M059J (cell line): ENCODE data around the gene ENO2. TPM values are rescaled to one million over a fixed set of nuclear protein-coding genes. Genes with fewer than 3 reads are reported as not detected.

Experiments used
- DNase-seq: peaks from one replicate; pipeline ENCODE4 v3.0.0-alpha.2; 2012; ENCODE audit warnings: low read depth
- total RNA-seq: library from RNA; depleted of rRNA; stranded (reverse); fragments of >200 nt; shearing (Covaris generic); gene quantifications from 2 replicates; pipeline ENCODE4 v1.2.3, GENCODE V29; 2014

The ENO2 gene
- total RNA-seq, 1 experiment from 2014 or later, result 30.0 TPM

DNA sequence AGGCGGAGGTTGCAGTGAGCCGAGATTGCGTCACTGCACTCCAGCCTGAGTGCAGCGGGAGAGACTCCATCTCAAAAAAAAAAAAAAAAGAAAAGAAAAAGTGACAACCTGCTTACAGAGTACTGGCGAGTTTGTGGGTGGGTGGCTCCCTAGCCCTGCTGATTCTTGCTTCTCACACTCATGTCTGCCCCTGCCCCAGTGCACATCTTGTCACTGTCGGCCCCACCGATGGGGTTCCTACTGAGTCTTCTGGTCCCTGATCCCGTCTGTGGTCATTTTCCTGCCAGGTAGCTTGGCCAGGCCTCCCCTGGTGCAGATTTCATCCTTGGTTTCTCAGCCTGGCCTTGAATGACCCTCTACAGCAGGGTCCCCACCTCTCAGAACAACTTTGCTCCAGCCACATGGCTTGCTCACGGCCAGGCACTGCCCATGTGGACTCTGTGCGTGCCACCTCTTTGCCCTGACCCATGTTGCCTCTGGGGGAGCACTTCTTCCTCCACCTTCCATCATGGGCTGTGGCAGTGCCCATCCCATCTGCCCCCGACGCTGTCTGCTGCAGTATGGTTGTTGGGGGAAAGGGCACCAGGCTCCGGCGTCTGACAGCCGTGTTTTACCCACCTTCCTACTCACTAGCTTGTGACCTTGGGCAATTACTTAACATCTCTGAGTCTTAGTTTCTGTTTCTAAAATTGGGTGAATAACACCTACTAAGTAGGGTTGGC is 34.7 kb downstream of the ENO2 start:
- no peak for DNase-seq

DNA sequence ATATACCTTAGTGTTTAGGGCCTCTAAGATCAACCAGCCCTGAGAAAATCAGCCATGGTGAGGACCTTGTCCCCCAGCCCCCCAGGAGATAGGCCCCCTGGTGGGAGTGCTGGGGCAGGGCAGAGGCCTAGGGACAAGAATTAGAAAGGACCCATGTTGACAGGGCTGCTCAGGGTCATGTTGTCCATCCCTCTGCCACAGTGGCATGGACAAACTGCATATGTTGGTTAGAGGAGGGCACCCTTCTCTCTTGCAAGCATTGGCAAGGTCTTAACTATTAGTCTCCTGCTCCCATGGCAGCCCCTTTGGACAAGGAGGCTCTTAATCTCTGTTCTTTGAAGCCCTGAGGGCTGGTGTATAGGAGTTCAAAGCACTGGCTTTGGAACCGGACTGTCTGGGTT is 36.0 kb downstream of the ENO2 start:
- no peak for DNase-seq

DNA sequence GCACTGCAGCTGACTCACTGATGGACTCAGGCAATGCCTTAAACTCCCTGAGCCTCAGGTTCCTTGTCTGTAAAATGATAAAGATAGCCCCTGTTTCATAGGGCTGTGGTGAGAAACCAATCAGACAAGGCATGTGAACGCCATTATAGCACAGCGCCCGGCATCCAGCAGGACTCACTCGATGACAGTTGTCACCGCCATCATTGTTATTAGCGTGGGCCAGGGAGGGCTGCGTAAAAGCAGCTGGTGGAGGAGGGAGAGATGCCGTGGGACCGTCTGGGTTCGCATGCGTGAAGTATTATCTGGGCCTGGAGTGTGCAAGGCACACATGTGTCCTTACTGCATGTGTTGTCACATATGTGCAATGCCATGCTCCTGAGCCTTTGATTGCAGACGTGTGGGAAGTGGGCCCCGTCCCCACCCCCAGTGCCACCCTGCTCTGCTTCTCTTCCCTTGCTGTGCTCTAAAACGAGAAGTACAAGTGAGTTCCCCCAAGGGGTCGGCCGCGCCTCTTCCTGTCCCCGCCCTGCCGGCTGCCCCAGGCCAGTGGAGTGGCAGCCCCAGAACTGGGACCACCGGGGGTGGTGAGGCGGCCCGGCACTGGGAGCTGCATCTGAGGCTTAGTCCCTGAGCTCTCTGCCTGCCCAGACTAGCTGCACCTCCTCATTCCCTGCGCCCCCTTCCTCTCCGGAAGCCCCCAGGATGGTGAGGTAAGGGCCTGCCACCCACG is 36.6 kb downstream of the ENO2 start, which contains the start of gene PTPN6:
Gene PTPN6 (plus strand): TSS at position 546 of the 730 bp plus-strand sequence. CDS start 157 bp downstream, at position 703.
- no peak for DNase-seq

- DNase-seq, result no peak
These were observed 37.3 kb downstream of the ENO2 start for GRCh38 chr12:6951551-6952120.

- DNase-seq, result no peak
These were observed 37.9 kb downstream of the ENO2 start for GRCh38 chr12:6952121-6952862.

DNA sequence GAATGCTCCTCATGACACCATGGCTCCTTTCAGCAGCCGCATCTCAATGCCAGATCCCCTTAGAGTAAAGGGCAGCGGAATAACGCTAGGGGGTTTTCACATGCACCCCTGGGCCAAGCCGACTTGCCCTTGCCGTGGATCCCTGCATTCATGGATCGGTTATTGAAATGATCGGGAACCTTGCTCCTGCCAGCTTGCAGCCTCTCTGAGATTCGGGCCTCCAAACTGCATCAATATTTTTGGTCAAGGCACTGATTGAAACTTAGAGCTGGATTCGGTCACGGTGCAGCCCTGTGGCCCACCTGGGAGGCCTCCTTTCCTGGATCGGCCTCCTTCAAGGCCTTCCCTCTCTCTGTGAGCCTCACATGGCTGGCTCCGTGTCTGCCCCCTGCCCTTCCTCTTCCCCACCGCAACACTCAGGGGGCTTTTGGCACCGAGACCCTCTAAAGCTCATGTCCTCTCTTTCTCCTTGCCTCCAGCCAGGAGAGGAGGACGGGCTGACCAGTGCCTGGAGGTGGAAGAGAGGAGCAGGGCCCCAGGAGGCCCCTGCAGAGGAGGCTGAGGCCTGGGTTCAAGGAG is 38.6 kb downstream of the ENO2 start:
- no peak for DNase-seq

GRCh38 chr12:6953442-6954315 is 39.3 kb downstream of the ENO2 start:
- DNase-seq, result peak; percentile 36

GRCh38 chr12:6954316-6955107 is 40.1 kb downstream of the ENO2 start:
- DNase-seq, result no peak

DNA sequence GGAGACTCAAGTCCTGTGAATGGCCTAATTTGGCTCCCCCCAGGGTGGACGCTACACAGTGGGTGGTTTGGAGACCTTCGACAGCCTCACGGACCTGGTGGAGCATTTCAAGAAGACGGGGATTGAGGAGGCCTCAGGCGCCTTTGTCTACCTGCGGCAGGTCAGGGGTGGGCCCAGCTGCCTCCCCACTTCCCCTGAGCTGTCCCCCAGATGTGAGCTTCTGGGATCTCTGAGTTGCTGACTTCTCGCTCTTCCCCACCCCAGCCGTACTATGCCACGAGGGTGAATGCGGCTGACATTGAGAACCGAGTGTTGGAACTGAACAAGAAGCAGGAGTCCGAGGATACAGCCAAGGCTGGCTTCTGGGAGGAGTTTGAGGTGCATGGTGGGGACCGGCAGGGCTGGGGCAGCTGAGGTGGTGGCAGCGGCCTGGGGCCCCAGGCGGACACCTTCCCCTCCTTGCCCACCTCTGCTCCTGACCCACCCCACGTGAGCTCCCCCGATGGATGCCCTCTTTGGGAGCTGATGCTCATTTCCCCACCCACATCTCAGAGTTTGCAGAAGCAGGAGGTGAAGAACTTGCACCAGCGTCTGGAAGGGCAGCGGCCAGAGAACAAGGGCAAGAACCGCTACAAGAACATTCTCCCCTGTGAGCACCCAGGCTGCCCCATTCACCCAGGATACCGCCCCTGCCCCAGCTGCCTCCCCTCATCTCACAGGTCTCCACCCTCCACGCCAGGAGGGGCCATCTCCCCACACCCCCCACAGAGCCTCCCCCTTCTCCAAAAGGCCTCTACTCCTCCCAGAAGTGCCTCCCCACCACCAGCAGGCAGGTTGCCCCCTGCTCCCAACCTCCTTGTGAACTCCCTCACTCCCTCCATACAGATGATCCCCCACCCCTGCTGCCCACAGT is 41.0 kb downstream of the ENO2 start:
- DNase-seq, result no peak

DNA sequence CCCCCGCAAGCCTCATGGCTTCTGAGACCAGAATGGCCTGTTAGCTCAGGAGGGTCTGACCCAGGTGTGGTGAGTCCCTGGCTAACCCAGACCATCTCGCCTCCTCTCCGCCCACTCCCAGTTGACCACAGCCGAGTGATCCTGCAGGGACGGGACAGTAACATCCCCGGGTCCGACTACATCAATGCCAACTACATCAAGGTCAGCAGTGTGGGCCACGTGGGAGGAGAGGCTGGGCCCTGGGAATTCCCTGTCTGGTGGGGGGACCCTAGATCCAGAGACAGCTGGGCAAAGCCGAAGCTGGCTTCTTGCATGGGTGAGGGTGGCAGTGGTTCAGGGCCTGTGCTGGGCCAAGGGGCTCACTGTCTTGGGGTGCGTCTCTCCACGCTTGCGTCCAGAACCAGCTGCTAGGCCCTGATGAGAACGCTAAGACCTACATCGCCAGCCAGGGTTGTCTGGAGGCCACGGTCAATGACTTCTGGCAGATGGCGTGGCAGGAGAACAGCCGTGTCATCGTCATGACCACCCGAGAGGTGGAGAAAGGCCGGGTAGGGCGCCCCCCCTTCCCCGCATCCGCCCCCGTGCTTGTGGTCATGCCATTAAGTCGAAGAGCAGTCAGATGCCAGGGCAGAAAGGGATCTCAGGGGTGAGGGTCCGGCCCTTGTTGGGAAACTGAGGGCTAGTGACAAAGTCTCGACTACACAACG is 41.8 kb downstream of the ENO2 start:
- DNase-seq, result no peak

DNA sequence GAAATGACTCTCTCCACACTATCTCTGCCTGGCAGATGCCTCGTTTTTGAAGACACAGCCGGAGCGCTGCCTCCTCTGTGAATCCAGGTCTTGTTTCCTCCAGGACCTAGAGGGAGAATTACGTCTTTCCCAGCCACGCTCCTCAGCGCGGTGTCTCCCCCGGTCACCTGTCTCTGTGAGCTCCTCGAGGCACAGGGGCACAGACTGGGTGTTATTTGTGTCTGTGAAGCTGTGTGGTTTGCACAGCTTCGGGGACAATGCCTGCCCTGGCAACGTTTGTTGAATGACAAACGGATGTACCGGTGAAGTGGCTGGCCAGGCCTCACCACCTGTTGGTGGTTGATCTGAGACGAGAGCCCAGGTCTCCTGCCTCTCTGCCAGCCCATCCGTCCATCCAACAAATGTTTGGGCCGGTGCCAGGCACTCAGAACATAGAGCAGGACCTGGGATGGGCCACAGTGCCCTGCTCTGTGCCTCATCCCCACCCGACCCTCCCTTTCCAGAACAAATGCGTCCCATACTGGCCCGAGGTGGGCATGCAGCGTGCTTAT is 42.8 kb downstream of the ENO2 start:
- DNase-seq, result no peak

GRCh38 chr12:6957741-6958608 is 43.6 kb downstream of the ENO2 start:
- no peak for DNase-seq

- no peak for DNase-seq
These were observed 44.3 kb downstream of the ENO2 start for GRCh38 chr12:6958609-6959057.

DNA sequence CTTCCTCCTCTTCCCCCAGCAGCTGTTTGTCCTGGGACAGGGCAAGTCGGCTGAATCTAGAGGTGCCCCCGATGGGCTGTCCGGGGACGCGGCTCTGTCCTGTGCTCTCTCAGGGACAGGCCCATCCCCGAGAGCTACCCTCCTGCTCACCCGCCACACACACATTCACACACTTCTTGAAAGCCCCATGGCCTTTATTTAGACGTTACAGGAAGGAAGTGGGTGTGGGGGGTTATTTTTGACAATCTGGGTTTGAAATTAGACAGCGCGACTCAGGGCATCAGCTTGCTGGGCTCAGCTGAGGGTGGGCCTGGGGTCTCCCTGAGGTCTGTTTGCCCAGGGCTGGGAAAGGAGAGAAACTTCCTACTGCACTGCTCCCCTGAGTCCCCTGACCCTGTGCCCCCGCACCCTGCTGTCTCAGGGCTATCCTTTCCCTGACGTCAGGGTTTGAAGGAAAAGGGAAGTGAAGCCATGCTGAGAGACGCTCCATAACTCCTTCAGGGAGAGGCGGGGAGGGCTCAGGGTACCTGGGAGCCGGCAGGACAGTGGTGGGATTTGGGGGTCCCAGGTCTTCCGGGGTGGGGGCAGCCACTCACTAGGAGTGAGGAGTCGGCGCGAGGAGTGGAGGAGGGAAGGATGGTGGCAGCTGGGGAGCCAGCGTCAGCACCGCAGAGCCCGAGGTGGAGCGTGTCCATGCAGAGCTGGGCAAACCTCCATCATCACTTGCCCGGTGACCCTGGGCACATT is 44.9 kb downstream of the ENO2 start:
- DNase-seq, result no peak

DNA sequence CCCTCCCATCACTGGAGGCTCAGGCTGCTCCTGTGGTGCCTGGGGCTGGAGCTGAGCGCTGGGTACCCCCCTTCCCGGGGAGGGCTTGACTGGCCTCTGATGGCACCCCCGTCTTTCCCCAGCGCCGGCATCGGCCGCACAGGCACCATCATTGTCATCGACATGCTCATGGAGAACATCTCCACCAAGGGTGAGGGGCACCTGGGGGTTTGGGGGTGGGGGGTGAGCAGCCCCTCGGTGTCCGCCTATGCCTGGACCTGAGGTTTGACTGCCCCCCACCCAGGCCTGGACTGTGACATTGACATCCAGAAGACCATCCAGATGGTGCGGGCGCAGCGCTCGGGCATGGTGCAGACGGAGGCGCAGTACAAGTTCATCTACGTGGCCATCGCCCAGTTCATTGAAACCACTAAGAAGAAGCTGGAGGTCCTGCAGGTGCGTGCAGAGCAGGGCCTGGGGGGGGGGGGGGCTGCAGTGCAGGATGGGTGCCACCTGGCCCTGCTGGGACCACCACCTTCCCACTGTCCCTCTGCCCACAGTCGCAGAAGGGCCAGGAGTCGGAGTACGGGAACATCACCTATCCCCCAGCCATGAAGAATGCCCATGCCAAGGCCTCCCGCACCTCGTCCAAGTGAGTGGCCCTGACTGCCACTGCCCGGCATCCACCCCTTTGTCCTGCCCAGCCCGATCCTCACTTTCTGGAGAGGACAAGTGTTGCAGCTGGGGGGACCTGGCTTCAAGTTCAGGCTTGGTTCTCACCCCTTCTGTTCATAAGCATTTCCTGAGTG is 45.6 kb downstream of the ENO2 start:
- DNase-seq, result no peak
